ENCODE measurements around the gene RSPRY1. TPM values are rescaled to one million over a fixed set of nuclear protein-coding genes. Genes with fewer than 3 reads are reported as not detected.
A peak's percentile ranks its signal among the peaks of the same experiment; 100 is the strongest.

Gene RSPRY1
- total RNA-seq, 6 experiments from 2014 or later, result 18.0 to 26.1 (median 22.9) TPM

GRCh38 chr16:57167953-57168352, 18.2 kb upstream of the RSPRY1 start:
- peak; percentile 60 to 73 (median 68) for ATAC-seq
- Histone ChIP-seq H3K4me1 (peaks cover 0 to 17% (median 5%) of the 10 kb centered on the region in 4 donors), H3K27me3 (no peaks in the 10 kb centered on the region), H3K36me3 (peaks cover 0 to 40% (median 9%) of the 10 kb centered on the region in 4 donors), H3K9me3 (no peaks in the 10 kb centered on the region), H3K27ac (no peak overlapping the region), H3K4me3 (no peak overlapping the region)
- no peak for DNase-seq
- 33% methylated on average over 4 of the region's 4 CpGs for WGBS (ENCODE audit: insufficient coverage, low coverage, low lambda C conversion rate, missing lambda C conversion rate)
- intact Hi-C loops (cut with DNase I), result loop anchor here in 1 of 2 donors (10.0 kb wide), 1 partner anchor 83 kb away; no protein-coding TSS in a partner anchor
- TF ChIP-seq POLR2A (IDR thresholded peaks at IDR 0.05) (no peak), CTCF (IDR thresholded peaks at IDR 0.05) (peak; percentile 42 to 55 (median 48))

GRCh38 chr16:57169327-57169726, 16.8 kb upstream of the RSPRY1 start:
- no peak overlapping the region for H3K27ac ChIP-seq
- intact Hi-C loops (cut with DNase I), result loop anchor here in 1 of 2 donors (10.0 kb wide), 1 partner anchor 85 kb away; no protein-coding TSS in a partner anchor
- ATAC-seq (no peak), DNase-seq (no peak)
- peaks cover 0 to 28% (median 5%) of the 10 kb centered on the region in 4 donors for H3K36me3 ChIP-seq
- peaks cover 0 to 17% (median 5%) of the 10 kb centered on the region in 4 donors for H3K4me1 ChIP-seq
- no peak overlapping the region for H3K4me3 ChIP-seq
- H3K9me3 ChIP-seq, result no peaks in the 10 kb centered on the region
- H3K27me3 ChIP-seq, result no peaks in the 10 kb centered on the region
- TF ChIP-seq POLR2A (IDR thresholded peaks at IDR 0.05), result no peak
- TF ChIP-seq CTCF (IDR thresholded peaks at IDR 0.05), result no peak

GRCh38 chr16:57172721-57173290, 13.3 kb upstream of the RSPRY1 start:
- Histone ChIP-seq H3K36me3 (peaks cover 0 to 21% (median 5%) of the 10 kb centered on the region in 4 donors), H3K4me1 (no peaks in the 10 kb centered on the region), H3K9me3 (no peaks in the 10 kb centered on the region), H3K27ac (no peak overlapping the region), H3K27me3 (no peaks in the 10 kb centered on the region), H3K4me3 (no peak overlapping the region)
- ATAC-seq (no peak), DNase-seq (no peak)
- 70% methylated on average over 3 of the region's 5 CpGs for WGBS (ENCODE audit: insufficient coverage, low coverage, low lambda C conversion rate, missing lambda C conversion rate)
- intact Hi-C loops (cut with DNase I), result no loop called here
- TF ChIP-seq CTCF (IDR thresholded peaks at IDR 0.05), result no peak
- no peak for TF ChIP-seq POLR2A (IDR thresholded peaks at IDR 0.05)

GRCh38 chr16:57175896-57176295, 10.2 kb upstream of the RSPRY1 start:
- no peak for ATAC-seq
- TF ChIP-seq CTCF (IDR thresholded peaks at IDR 0.05) (no peak), POLR2A (IDR thresholded peaks at IDR 0.05) (no peak)
- intact Hi-C loops (cut with DNase I), result no loop called here
- Histone ChIP-seq H3K36me3 (peaks cover 0 to 13% (median 5%) of the 10 kb centered on the region in 4 donors), H3K27ac (no peak overlapping the region), H3K9me3 (no peaks in the 10 kb centered on the region), H3K27me3 (no peaks in the 10 kb centered on the region), H3K4me1 (peaks cover 0 to 11% (median 0%) of the 10 kb centered on the region in 4 donors), H3K4me3 (no peak overlapping the region)
- no peak for DNase-seq
- 92% methylated on average over 5 of the region's 5 CpGs for WGBS (ENCODE audit: insufficient coverage, low coverage, low lambda C conversion rate, missing lambda C conversion rate)

Data from right lobe of liver (tissue), 6 donors.